Activated CD4-positive, alpha-beta T cell treated with anti-CD3 and anti-CD28 coated beads, Interleukin-2, amount 50 U/mL, for 48 hours (primary cell): ENCODE measurements around the gene SEPTIN8.
"Not testable (repeated sequence)": the region's sequence is repeated elsewhere in the genome, so short reads cannot be mapped to it uniquely, and the experiment has no call there.

Experiments
- DNase-seq, 2 experiments: peaks; one replicate each; pipeline ENCODE4 v3.0.0-alpha.2; 2020

The SEPTIN8 gene

GRCh38 chr5:132812781-132813598 lies 36.0 kb upstream of the SEPTIN8 start, which contains the start of gene SOWAHA:
TSS of gene SOWAHA (plus strand) at chr5:132813302. CDS start at chr5:132813622, 320 bp downstream.
- DNase-seq, result no peak

GRCh38 chr5:132812123-132812765 lies 35.2 kb upstream of the SEPTIN8 start:
- no peak for DNase-seq

DNA sequence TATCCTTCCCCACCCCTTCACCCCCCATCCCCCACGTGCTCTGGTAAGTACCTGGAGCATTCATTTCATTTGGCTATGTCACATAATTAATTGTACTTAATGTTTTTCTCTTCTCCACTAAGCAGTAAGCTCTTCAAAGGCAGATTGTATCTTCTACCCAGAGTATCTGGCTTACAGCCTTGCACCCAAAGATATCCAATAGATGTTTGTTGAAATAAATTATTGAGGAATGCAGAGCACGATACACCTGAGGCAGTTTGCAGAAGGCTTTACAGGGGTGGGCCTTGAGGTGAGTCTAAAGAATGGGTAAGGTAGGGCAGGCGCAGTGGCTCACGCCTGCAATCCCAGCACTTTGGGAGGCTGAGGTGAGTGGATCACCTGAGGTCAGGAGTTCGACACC lies 33.6 kb upstream of the SEPTIN8 start:
- no peak for DNase-seq

GRCh38 chr5:132808866-132809265 lies 31.8 kb upstream of the SEPTIN8 start:
- DNase-seq, result no peak

DNA sequence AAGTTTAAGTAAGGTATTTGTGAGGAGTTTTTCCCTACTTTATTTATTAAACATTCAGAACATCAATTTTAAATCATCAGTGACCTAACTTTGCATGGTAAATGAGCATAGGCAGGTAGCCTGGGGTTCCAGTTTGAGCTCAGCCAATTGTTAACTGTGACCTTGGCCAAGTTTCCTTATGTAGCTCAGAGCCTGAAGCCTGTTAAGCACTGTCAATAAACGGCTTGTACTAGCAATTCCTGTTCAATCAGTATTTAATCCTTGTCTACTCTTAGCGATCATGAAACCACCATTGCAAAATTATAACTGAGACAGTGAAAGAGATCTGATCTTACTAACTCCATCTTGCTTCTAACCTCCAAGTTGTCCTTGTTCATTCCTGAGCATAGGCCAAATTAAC lies 31.4 kb upstream of the SEPTIN8 start:
- DNase-seq, result no peak

GRCh38 chr5:132807163-132807838 lies 30.3 kb upstream of the SEPTIN8 start:
- no peak for DNase-seq

GRCh38 chr5:132806804-132807162 lies 29.7 kb upstream of the SEPTIN8 start:
- not testable (repeated sequence) for DNase-seq

DNA sequence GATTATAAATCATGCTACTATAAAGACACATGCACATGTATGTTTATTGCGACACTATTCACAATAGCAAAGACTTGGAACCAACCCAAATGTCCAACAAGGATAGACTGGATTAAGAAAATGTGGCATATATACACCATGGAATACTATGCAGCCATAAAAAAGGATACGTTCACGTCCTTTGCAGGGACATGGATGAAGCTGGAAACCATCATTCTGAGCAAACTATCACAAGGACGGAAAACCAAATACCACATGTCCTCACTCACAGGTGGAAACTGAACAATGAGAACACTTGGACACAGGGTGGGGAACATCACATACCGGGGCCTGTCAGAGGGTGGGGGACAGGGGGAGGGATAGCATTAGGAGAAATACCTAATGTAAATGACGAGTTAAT lies 28.8 kb upstream of the SEPTIN8 start:
- DNase-seq, result not testable (repeated sequence)

- DNase-seq, result not testable (repeated sequence)
Observed at GRCh38 chr5:132804219-132804618, 27.2 kb upstream of the SEPTIN8 start.

- not testable (repeated sequence) for DNase-seq
Observed at GRCh38 chr5:132802685-132803066, 25.6 kb upstream of the SEPTIN8 start.

DNA sequence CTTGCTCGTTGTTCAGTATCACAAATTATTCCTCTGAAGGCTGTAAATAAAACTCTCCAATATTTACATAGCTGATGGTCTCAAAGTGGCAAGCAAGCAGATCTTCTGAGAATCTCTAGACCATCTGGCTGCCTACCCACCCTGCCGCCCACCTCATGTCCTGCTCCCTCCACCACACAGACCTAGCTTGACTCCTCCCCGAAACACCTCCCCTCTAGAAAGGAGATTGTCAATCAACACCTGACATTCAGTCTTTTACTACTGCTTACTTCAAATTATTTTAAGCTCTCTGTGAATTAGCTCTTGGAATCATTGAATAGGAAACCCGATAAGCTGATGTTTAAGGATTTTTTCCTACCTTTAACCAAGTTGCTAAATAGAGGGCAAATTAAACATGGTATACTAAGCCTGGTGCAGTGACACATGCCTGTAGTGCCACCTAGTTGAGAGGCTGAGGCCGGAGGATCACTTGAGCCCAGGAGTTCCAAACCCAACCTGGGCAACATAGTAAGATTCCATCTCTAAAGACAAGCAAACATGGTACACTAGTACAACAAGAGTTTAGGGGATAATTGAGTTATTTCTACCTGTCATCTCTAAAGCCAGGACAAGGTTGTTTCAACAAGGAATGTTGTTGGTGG lies 25.1 kb upstream of the SEPTIN8 start:
- DNase-seq, result no peak

DNA sequence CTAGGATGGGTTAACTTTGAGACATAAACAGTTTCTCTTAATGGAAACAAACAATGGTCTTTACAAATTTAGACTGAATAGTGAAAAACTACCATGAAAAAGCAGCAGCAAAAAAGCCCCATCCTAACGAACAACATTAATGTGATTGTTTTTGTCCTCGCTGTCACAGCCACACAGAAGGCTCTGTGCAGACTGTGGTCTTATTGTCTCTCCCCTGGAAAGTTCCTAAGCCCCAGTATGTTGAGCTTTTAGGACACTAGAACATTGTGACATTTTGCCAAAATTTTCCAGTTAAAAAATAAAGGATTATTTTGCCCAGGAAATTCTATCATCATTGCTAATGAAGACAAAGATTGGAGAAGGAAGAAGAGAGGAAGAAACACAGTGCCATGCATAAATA lies 23.5 kb upstream of the SEPTIN8 start:
- no peak for DNase-seq

- no peak for DNase-seq
Observed at GRCh38 chr5:132799392-132799791, 22.4 kb upstream of the SEPTIN8 start.

DNA sequence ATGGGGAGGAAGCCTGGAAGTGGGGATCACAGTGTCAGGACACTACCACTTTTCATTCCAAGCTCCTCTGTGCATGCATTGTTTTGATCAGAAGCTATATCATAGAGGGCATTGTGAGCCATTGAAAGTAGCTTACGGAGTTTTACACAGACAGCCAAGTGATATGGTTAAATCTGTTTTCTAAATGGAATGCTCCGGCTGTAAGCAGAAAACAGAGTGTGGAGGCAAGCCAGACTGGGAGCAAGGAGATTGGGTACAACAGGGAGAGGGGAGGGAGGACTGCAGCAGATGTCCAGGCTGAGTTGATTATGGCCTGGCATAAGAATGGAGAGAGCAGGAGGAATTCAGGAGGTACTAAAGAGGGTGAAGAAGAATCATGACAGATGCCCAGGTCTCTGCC lies 20.6 kb upstream of the SEPTIN8 start:
- DNase-seq, result no peak

DNA sequence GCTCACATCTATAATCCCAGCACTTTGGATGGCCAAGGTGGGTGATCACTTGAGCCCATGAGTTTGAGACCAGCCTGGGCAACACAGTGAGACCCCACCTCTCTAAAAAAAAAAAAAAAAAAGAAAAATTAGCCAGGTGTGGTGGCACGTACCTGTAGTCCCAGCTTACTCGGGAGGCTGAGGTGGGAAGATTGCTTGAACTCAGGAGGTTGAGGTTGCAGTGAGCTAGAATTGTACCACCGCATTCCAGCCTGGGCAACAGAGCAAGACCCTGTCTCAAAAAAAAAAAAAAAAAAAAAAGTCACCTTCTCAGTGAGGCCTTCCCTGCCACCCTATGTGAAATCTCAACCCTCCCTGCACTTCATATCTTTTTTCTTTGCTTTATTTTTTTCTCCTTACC lies 14.0 kb upstream of the SEPTIN8 start:
- no peak for DNase-seq

DNA sequence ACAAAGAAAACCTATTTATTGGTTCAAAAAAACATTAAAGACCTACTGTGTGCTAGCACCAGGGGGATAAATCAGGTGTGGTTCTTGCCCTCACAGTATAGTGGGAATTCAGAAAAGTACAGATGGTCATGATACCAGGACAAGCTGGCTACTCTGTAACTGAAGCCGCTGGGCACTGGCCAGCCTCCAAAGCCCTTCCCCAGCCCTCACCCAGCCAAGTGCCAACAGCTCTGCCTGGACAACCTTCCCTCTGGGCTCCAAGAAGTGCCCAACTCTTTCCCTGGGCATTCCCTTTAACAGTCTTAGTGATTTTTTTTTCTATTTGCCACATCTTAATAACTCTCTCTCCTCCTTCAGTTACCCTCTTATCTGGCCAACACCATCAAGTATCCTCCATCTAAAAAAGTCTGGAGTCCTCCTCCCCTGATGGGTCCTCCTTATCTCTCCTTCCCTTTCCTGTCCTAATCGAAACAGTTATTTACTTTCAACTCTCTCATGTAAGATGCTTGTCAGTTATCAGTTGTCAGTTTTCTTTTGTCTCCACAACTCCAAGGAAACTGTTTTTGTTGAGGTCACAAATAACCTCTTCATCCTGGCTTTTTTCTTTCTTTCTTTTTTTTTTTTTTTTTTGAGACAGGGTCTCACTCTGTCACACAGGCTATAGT lies 13.3 kb upstream of the SEPTIN8 start:
- no peak for DNase-seq

GRCh38 chr5:132788990-132789886 lies 12.2 kb upstream of the SEPTIN8 start:
- no peak for DNase-seq

- no peak for DNase-seq
Observed at GRCh38 chr5:132788508-132788907, 11.5 kb upstream of the SEPTIN8 start.

DNA sequence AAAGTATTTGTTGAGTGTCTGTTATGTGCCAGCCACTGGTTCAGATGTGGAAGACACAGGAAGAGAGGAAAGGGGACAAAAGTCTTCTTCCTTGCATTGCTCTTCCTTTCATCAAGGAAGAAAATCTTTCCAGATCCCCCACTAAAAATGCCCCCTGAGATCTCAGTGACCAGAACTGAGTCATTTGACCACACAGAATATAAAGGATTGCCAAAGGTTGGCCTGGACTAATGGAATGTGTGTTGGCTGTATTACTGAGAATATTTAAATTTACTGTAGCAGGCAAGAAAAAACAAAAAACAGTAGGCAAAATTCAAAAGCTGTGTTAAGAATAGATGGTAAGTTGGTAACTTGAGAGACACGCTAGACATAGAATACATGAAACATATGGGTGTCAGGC lies 10.0 kb upstream of the SEPTIN8 start:
- DNase-seq, result no peak

GRCh38 chr5:132785864-132786263 lies 8.8 kb upstream of the SEPTIN8 start:
- no peak for DNase-seq

- no peak for DNase-seq
Observed at GRCh38 chr5:132785365-132785764, 8.3 kb upstream of the SEPTIN8 start.

DNA sequence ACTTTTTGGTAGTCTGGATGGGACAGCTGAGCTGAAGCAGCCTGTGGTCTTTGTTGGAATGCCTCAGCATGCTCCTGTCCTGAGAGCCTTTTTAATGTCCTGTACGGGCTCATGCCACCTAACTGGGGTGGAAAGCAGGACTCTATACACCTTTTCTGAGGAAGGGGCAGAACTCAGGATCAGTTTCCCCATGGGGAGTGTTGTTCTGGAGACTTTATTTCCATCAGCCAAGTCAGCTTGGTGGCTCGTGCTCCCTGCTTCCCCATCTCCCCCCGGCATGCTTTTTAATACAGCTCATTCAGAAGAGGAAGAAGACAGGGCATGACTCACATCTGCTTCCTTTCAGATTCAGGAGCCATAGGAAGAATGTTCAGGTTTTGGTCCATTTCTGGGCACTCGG lies 5.1 kb upstream of the SEPTIN8 start:
- DNase-seq, result no peak
